Uterus (tissue), 4 donors: ENCODE results near the gene PSMG3. TPM values are rescaled to one million over a fixed set of nuclear protein-coding genes. Genes with fewer than 3 reads are reported as not detected.

Source experiments
- DNase-seq, 2 donors: peaks; one replicate each; pipeline ENCODE4 v3.0.0-alpha.2; 2019 to 2020
- H3K27ac ChIP-seq, 2 donors: fragments of 200-600 bp; sonication (generic); 1 replicate in 1 of 2; 2 replicates in 1 of 2; pipeline ENCODE4 v1.5.1; 2016 to 2018
- H3K27me3 ChIP-seq, 2 donors: fragments of 200-600 bp; sonication (generic); one replicate each; pipeline ENCODE4 v1.5.1; 2018 to 2019; ENCODE audit warnings: control low read depth in 1 of 2
- H3K36me3 ChIP-seq, 2 donors: fragments of 200-600 bp; sonication (generic); one replicate each; pipeline ENCODE4 v1.5.1; 2019; ENCODE audit warnings: control low read depth in 1 of 2
- H3K4me1 ChIP-seq, 2 donors: fragments of 200-600 bp; sonication (generic); one replicate each; pipeline ENCODE4 v1.5.1; 2018 to 2019; ENCODE audit warnings: control low read depth in 1 of 2
- H3K4me3 ChIP-seq, 2 donors: fragments of 200-600 bp; sonication (generic); 1 replicate in 1 of 2; 2 replicates in 1 of 2; pipeline ENCODE4 v1.5.1; 2018 to 2019; ENCODE audit warnings: mild to moderate bottlenecking in 1 of 2
- H3K9me3 ChIP-seq, 2 donors: fragments of 200-600 bp; sonication (generic); one replicate each; pipeline ENCODE4 v1.5.1; 2019; ENCODE audit warnings: control low read depth in 1 of 2
- POLR2A ChIP-seq, 2 donors: fragments of 450-650 bp; IDR thresholded peaks; one replicate each; pipeline ENCODE4 v1.6.1; 2016; ENCODE audit warnings: antibody characterized with exemption in 2 of 2, mild to moderate bottlenecking in 1 of 2, moderate library complexity in 1 of 2
- intact Hi-C: fragments of 100-400 bp; cut with DNase I; formaldehyde crosslinking; loops from one replicate; pipeline ENCODE4 v1.15.1; 2023; ENCODE audit warnings: low total_unique reads
- total RNA-seq, 4 donors: library from RNA; depleted of rRNA in 3 of 4; stranded (reverse); fragments of >200 nt in 3 of 4; gene quantifications; one replicate each; pipeline versions ENCODE4 v1.1.0 to v1.2.4, GENCODE V29; 2014 to 2023
- TF ChIP-seq, protein P1 (sequence below), 4 experiments: fragments of 200-600 bp in 2 of 4; fragments of 450-650 bp in 2 of 4; sonication (generic) in 2 of 4; IDR thresholded peaks; one replicate each; pipeline ENCODE4 v1.5.1; 2016 to 2019; ENCODE audit warnings: antibody characterized with exemption in 4 of 4, mild to moderate bottlenecking in 2 of 4, moderate library complexity in 1 of 4
- donor health status: DM: yes; HTN: yes; CAD: no.

Gene PSMG3
- total RNA-seq, 4 donors from 2014 or later: 16.4 to 143 (median 25.7) TPM

DNA sequence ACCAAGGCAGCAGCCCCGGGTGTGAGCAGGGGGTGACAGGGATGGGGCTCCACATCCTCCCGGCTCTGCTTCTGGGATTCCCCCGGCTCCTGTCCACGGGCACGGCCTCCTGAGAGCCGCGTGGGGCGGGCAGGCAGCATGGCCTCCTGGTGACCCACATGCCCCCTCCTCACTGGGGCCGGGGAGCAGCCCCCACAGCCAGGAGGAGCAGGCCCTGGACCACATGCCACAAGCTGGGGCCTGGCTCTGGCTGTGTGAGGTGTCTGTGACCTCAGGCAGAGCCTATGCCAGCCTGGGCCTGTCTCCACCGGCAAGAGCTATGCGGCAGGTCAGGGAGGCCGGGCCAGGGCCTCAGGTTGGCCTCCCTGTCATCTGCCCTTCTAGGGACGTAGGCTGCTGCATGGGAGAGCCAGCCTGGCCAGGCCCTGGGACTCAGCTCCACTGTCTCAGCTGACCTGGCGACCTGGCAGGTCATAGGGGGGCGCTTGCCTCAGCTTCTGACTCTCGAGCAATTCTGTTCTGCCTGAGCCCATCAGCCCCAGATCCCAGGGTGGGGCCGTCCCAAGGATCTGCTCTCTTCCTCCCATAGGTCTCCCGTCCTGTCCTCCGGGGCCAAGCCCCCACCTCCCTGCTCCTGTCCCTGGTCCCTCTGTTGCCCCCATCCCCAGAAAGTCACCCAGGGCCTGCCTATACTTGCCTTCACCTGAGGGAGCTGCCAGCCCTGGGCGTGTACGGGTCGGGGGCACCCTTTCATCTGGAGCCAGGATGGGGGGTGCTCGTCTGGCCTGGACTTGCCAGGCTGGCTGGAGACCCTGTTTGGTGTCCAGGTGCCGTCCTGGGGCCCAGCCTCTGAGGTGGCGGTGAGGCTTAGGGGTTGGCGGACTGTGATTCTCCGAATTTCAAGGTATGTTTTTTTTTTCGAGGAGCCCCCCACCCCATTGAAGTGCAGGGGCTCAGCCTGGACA, 9.9 kb downstream of the PSMG3 start:
- intact Hi-C loops: loop anchor here (10.0 kb wide), 1 partner anchor 55 kb away; the partner anchor contains the start of gene INTS1
- Histone ChIP-seq H3K9me3 (no peaks in the 10 kb centered on the region), H3K4me3 (no peak overlapping the region), H3K27ac (no peak overlapping the region), H3K36me3 (no peaks in the 10 kb centered on the region), H3K4me1 (peaks cover 0 to 11% of the 10 kb centered on the region in 2 donors), H3K27me3 (no peaks in the 10 kb centered on the region)
- TF ChIP-seq POLR2A (IDR thresholded peaks at IDR 0.05): no peak
- TF ChIP-seq, protein P1, sequence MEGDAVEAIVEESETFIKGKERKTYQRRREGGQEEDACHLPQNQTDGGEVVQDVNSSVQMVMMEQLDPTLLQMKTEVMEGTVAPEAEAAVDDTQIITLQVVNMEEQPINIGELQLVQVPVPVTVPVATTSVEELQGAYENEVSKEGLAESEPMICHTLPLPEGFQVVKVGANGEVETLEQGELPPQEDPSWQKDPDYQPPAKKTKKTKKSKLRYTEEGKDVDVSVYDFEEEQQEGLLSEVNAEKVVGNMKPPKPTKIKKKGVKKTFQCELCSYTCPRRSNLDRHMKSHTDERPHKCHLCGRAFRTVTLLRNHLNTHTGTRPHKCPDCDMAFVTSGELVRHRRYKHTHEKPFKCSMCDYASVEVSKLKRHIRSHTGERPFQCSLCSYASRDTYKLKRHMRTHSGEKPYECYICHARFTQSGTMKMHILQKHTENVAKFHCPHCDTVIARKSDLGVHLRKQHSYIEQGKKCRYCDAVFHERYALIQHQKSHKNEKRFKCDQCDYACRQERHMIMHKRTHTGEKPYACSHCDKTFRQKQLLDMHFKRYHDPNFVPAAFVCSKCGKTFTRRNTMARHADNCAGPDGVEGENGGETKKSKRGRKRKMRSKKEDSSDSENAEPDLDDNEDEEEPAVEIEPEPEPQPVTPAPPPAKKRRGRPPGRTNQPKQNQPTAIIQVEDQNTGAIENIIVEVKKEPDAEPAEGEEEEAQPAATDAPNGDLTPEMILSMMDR (IDR thresholded peaks at IDR 0.05): no peak
- DNase-seq: no peak

DNA sequence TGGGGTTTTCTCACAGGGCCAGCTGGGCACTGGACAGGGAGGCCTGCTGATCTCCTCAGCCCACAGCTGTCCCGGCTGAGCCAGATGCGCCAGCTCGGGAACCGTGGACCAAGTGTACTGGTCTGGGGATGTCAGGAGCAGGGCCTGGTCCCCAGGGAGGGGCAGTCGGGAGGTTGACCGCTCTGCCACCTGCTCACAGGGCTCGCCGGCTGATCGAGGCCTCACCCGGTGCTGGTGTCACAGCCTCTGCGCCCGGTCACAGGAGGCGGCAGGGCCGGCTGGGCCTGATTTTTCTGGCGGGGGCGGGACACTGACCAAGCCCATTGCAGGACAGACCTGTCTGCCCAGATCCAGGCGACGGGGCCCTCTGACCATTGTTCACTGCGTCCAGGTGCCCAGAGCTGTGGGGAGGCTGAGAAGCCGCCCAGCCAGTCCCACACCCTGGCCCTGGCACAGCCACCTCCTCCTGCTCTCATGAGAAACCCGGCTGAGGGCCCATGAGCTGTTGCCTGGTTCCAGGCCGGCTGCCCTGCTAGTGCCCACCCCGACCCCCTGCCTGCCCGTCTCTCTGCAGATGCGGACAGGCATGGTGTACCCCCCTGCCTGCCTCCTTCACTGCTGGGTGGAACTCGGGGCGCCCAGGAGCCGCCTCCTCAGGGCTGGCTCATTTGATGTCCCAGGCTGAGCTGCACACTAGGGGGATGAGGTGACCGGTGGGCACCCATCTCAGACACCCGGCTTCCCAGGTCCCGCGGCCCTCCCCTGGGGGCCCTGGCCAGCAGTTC, 10.8 kb downstream of the PSMG3 start:
- Histone ChIP-seq H3K9me3 (no peaks in the 10 kb centered on the region), H3K36me3 (no peaks in the 10 kb centered on the region), H3K27ac (no peak overlapping the region), H3K4me1 (peaks cover 0 to 11% of the 10 kb centered on the region in 2 donors), H3K4me3 (no peak overlapping the region), H3K27me3 (no peaks in the 10 kb centered on the region)
- TF ChIP-seq, protein P1 (IDR thresholded peaks at IDR 0.05): no peak
- no peak for TF ChIP-seq POLR2A (IDR thresholded peaks at IDR 0.05)
- no peak for DNase-seq
- intact Hi-C loops: no loop called here

DNA sequence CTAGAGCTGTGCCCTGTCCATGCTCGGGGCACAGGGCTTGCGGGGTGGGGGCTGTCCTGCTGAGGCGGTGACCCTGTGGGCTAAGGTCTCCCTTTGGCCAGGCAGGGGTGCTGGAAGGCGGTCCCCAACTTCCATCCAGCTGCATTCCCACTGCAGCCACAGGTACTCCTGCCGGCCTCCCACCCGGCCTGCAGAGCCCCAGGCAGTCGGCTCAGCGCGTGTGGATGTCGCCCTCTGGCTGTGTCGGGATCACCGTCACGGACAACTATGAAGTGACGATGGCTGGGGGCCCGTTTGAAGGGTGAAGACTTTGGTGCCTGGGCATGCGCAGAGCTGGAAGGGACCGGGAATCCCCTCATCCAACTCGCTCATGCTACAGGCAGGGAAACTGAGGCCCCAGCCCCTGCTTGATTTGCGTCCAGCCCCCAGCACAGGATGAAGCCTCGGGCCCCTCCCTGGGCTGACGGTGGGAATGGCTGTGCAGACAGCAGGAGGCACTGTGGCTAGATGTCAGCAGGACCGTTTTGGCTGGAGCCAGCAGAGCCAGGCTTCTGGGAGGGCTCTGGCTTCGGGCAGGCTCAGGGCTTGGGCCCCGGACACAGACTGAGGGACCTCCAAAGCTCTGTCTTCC, 11.5 kb downstream of the PSMG3 start:
- no peaks in the 10 kb centered on the region for H3K27me3 ChIP-seq
- intact Hi-C loops: no loop called here

DNA sequence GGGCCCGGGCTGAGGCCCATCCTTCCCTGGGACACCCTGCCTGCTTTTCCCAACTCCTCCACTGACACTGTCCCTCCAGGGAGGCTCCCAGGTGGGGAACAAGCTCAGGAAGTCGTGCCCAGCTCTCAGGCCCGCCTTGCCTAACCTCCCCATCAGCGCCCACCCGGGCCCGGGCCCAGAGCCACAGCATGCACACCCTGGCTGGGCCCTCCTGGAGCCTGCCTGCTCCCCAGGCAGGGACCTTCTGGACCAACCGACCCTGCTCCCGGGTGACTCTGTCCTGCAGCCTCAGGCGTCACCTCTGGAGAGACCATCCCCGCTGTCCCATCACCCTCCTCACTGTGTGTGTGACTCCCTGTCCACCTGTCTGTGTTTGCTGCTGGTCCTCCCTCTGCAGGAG, 12.1 kb downstream of the PSMG3 start:
- intact Hi-C loops: no loop called here
- no peaks in the 10 kb centered on the region for H3K27me3 ChIP-seq
- DNase-seq: no peak
- H3K4me3 ChIP-seq: no peak overlapping the region
- no peaks in the 10 kb centered on the region for H3K9me3 ChIP-seq
- TF ChIP-seq, protein P1 (IDR thresholded peaks at IDR 0.05): no peak
- TF ChIP-seq POLR2A (IDR thresholded peaks at IDR 0.05): no peak
- no peak overlapping the region for H3K27ac ChIP-seq
- H3K4me1 ChIP-seq: peaks cover 0 to 11% of the 10 kb centered on the region in 2 donors
- H3K36me3 ChIP-seq: no peaks in the 10 kb centered on the region

More for the DNA sequence above, 11.5 kb downstream of the PSMG3 start:
- no peak for DNase-seq
- no peak overlapping the region for H3K4me3 ChIP-seq
- H3K9me3 ChIP-seq: no peaks in the 10 kb centered on the region
- TF ChIP-seq, protein P1 (IDR thresholded peaks at IDR 0.05): peak in 2 of 4 experiments; percentile 24 to 27
- no peak for TF ChIP-seq POLR2A (IDR thresholded peaks at IDR 0.05)
- H3K27ac ChIP-seq: no peak overlapping the region
- H3K36me3 ChIP-seq: no peaks in the 10 kb centered on the region
- peaks cover 0 to 11% of the 10 kb centered on the region in 2 donors for H3K4me1 ChIP-seq
